ENCODE results near the gene RABEP2. TPM values are rescaled to one million over a fixed set of nuclear protein-coding genes. Genes with fewer than 3 reads are reported as not detected.
"Not testable (repeated sequence)": the region's sequence is repeated elsewhere in the genome, so short reads cannot be mapped to it uniquely, and the experiment has no call there.

RABEP2 gene
- total RNA-seq, 2 experiments from 2014 or later: 15.7 to 16.5 TPM

DNA sequence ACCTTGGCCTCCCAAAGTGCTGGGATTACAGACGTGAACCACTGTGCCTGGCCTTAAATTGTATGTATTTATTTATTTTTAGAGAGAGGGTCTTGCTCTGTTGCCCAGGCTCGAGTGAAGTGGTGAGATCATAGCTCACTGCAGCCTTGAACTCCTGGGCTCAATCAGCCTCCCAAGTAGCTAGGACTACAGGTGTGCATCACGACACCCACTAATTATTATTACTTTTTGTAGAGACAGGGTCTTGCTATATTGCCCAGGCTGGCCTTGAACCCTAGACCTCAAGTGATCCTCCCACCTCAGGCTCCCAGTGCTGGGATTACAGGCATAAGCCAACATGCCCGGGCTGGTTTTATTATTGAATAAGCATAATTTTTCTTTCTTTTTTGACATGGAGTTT is 21.6 kb upstream of the RABEP2 start:
- H3K27ac Mint-ChIP-seq: no peak overlapping the region
- no peaks in the 10 kb centered on the region for H3K27me3 Mint-ChIP-seq
- ChIA-PET CTCF (interaction anchor here (2.8 kb wide), 1 partner anchor 17 kb away, joined by 20 read pairs; no protein-coding TSS in a partner anchor), POLR2A (interaction anchor here (1.0 kb wide), 1 partner anchor 124 kb away, joined by 4 read pairs; the partner anchor contains the start of gene ATXN2L)
- H3K4me1 Mint-ChIP-seq: peaks cover 35% of the 10 kb centered on the region
- peaks cover 8% of the 10 kb centered on the region for H3K36me3 Mint-ChIP-seq (ENCODE audit: low read depth)
- no peak overlapping the region for H3K4me3 Mint-ChIP-seq
- DNase-seq: no peak
- H3K9me3 Mint-ChIP-seq: no peaks in the 10 kb centered on the region

DNA sequence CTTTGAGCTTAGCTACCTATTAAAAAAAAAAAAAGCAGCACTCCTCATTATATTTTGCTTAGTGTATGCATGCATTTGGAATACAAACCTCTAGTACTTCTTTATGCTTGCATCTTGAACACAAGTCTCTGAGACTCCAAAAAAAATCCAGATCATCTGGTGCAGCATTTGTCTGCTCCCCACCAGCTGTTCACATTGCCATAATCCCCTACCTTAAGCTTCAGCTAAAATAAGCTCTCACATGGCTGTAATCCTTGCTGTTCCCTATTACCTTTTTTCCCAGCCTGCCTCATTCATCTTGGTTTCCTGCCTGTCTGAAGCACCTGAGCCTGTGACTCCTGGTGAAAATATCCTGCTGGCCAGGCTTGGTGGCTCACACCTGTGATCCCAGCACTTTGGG is 18.2 kb upstream of the RABEP2 start:
- Mint-ChIP-seq H3K27ac (no peak overlapping the region), H3K4me1 (peaks cover 23% of the 10 kb centered on the region), H3K4me3 (no peak overlapping the region), H3K9me3 (no peaks in the 10 kb centered on the region), H3K36me3 (ENCODE audit: low read depth) (no peaks in the 10 kb centered on the region), H3K27me3 (peaks cover 2% of the 10 kb centered on the region)
- POLR2A ChIA-PET: interaction anchor here (0.9 to 2.8 kb wide), 4 partner anchors 17 to 97 kb away, joined by 3 to 10 read pairs (median 4); partner anchors contain the start of gene TUFM
- CTCF ChIA-PET: interaction anchor here (1.5 to 3.4 kb wide), 3 partner anchors 69 to 80 kb away, joined by 6 to 26 read pairs (median 20); partner anchors contain the start of gene SH2B1
- DNase-seq: no peak

DNA sequence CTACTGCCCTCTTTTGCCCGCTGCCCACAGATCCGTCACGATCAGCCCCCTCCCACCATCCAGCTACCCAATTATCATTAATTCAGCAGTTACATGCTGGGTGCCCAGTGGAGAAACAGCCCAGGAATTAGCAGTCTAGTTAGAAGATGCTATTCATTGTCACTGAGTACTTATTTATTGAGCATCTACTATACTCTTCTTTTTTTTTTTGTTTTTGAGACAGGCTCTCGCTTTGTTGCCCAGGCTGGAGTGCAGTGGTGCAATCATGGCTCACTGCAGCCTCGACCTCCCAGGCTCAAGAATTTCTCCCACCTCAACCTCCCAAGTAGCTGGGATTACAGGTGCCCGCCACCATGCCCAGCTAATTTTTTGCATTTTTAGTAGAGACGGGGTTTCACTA is 14.8 kb upstream of the RABEP2 start:
- H3K27me3 Mint-ChIP-seq; H3K27ac Mint-ChIP-seq; DNase-seq; H3K36me3 Mint-ChIP-seq (ENCODE audit: low read depth); H3K4me3 Mint-ChIP-seq; CTCF ChIA-PET; H3K9me3 Mint-ChIP-seq: not testable (repeated sequence)
- peaks cover 22% of the 10 kb centered on the region for H3K4me1 Mint-ChIP-seq
- POLR2A ChIA-PET: interaction anchor here (1.0 to 1.2 kb wide), 2 partner anchors 11 to 15 kb away, joined by 3 to 5 read pairs; partner anchors contain the start of genes NFATC2IP and RABEP2

DNA sequence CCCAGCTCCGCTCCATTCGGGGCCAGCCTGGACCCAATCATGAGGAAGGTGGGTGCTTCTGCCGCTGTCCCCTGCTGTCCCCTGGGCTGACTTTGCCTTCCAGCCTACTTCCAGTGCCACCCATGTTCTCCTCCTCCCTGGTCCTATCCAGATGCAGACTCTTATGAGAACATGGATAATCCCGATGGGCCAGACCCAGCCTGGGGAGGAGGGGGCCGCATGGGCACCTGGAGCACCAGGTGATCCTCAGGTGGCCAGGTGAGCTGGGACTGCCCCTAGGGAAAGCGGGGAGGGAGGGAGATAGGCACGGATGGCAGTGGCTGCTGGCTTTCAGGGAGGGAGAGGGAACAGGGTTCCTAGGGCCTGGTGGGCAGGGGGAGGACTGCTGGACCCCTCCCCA is 13.7 kb upstream of the RABEP2 start:
- DNase-seq: no peak
- H3K27me3 Mint-ChIP-seq: peaks cover 2% of the 10 kb centered on the region
- H3K9me3 Mint-ChIP-seq: no peaks in the 10 kb centered on the region
- POLR2A ChIA-PET: no interaction called here
- CTCF ChIA-PET: no interaction called here
- H3K36me3 Mint-ChIP-seq (ENCODE audit: low read depth): no peaks in the 10 kb centered on the region
- no peak overlapping the region for H3K4me3 Mint-ChIP-seq
- H3K27ac Mint-ChIP-seq: no peak overlapping the region
- H3K4me1 Mint-ChIP-seq: peaks cover 17% of the 10 kb centered on the region

DNA sequence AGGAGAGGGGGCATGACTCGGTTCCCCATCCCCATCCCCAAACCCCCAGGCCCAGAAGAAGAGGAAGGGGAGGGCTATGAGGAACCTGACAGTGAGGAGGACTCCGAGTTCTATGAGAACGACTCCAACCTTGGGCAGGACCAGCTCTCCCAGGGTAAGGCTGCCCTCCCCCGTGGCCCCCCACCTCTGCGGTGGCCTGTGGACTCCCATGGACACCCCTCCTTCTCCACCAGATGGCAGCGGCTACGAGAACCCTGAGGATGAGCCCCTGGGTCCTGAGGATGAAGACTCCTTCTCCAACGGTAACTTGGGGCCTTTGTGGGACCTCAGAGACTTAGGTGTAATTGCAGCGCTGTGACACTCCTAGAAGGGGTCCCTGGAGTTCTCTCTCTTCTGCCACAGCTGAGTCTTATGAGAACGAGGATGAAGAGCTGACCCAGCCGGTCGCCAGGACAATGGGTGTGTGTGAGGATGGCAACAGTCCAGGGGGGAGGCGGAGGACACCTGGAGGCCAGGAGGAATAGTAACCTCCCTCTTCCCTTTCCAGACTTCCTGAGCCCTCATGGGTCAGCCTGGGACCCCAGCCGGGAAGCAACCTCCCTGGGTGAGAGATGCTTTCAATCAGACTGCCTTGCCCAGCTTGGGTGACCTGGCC is 12.3 kb upstream of the RABEP2 start:
- no peaks in the 10 kb centered on the region for H3K36me3 Mint-ChIP-seq (ENCODE audit: low read depth)
- CTCF ChIA-PET: interaction anchor here (0.8 to 3.3 kb wide), 2 partner anchors 8 to 11 kb away, joined by 4 to 37 read pairs; no protein-coding TSS in a partner anchor
- peaks cover 16% of the 10 kb centered on the region for H3K4me1 Mint-ChIP-seq
- no peak overlapping the region for H3K27ac Mint-ChIP-seq
- POLR2A ChIA-PET: interaction anchor here (2.1 kb wide), 1 partner anchor 12 kb away, joined by 12 read pairs; the partner anchor contains the start of gene RABEP2
- peaks cover 2% of the 10 kb centered on the region for H3K27me3 Mint-ChIP-seq
- H3K9me3 Mint-ChIP-seq: no peaks in the 10 kb centered on the region
- no peak for DNase-seq
- H3K4me3 Mint-ChIP-seq: no peak overlapping the region

DNA sequence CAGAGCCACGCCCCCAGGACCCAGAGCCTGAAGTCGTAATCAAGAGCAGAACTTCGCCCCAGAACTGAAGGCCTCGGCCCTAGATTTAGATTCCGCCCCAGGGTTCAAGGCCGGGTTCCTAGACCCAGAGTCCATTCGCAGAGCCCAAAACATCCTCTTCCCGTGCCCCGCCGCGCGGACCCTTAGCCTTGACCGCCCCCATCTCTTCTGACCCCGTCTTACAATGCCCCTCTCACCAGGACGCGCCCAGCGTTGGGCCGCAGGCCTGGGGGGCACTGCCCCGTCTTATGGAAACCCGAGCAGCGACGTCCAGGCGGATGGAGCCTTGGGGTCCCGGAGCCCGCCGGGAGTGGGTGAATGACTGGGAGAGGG is 11.7 kb upstream of the RABEP2 start:
- Mint-ChIP-seq H3K9me3 (no peaks in the 10 kb centered on the region), H3K27ac (no peak overlapping the region), H3K4me3 (peak overlapping the region; percentile 58), H3K27me3 (peaks cover 2% of the 10 kb centered on the region), H3K36me3 (ENCODE audit: low read depth) (no peaks in the 10 kb centered on the region), H3K4me1 (peaks cover 16% of the 10 kb centered on the region)
- ChIA-PET POLR2A (interaction anchor here (0.8 to 2.1 kb wide), 4 partner anchors 8 to 114 kb away, joined by 3 to 12 read pairs (median 6); partner anchors contain the start of genes ATXN2L and RABEP2), CTCF (interaction anchor here (0.6 to 3.3 kb wide), 5 partner anchors 8 to 114 kb away, joined by 3 to 37 read pairs (median 4); partner anchors contain the start of genes ATXN2L and NFATC2IP)
- DNase-seq: no peak

DNA sequence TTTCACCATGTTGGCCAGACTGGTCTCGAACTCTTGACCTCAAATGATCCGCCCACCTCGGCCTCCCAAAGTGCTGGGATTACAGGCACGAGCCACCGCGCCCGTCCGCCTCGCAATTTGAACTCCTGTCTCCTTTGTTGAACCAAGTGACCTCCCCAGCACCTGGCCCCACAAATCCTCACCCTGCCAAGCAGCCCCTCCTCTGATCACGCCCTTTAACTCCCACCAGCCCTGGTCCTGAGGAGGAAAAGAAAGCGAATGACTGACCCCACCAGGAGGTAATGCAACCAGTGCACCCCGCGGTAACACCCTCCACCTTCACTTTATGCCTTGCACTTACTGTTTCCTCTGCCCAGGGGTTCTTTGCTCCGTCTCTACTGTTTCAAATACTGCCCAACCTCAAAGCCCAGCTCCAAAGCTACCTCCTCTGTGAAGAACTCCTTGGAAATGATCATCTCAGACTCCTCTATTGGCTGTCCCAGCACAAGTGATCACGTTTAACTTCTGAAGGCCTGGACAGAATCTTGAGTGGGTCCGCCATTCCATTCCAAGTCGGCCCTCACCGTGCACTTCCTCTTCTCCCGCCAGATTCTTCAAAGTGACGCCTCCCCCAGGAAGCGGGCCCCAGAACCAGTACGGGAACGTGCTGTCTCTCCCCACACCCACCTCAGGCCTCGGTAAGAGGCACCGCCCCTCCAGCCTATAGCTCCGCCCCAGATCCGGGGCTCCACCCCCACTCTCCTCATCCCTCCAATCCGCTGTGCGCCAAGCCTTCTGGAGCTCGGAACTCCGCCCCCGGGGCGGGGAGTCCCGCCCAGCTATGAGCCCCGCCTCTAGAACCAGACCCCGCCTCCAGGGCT is 11.1 kb upstream of the RABEP2 start:
- peaks cover 2% of the 10 kb centered on the region for H3K27me3 Mint-ChIP-seq
- H3K36me3 Mint-ChIP-seq (ENCODE audit: low read depth): no peaks in the 10 kb centered on the region
- no peak overlapping the region for H3K27ac Mint-ChIP-seq
- peak overlapping the region; percentile 58 for H3K4me3 Mint-ChIP-seq
- no peaks in the 10 kb centered on the region for H3K9me3 Mint-ChIP-seq
- CTCF ChIA-PET: interaction anchor here (0.6 to 3.3 kb wide), 5 partner anchors 9 to 113 kb away, joined by 3 to 37 read pairs (median 4); partner anchors contain the start of genes ATXN2L and NFATC2IP
- H3K4me1 Mint-ChIP-seq: peaks cover 16% of the 10 kb centered on the region
- peak; percentile 85 for DNase-seq
- POLR2A ChIA-PET: interaction anchor here (0.8 to 2.1 kb wide), 4 partner anchors 9 to 114 kb away, joined by 3 to 12 read pairs (median 6); partner anchors contain the start of genes ATXN2L and RABEP2

DNA sequence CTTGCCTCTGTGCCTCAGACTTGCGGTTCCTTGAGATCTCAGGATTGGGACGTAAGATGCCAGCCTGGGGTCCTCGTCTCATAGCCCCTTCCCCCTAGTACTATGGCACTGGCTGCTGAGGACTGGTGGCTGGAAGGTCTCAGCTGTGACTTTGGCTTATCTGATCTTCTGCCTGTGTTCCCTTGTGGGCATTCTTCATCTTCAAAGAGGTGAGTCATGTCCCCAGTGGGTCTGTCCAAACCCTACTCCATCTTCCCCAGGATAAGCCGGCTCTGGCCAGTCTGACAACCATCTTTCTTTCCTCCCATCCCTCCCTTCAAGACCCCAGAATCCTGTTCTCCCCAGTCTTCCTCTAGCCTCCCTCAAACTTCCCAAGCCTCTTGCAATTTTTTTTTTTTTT is 10.3 kb upstream of the RABEP2 start:
- Mint-ChIP-seq H3K36me3 (ENCODE audit: low read depth) (no peaks in the 10 kb centered on the region), H3K9me3 (no peaks in the 10 kb centered on the region), H3K27ac (no peak overlapping the region), H3K4me1 (peaks cover 24% of the 10 kb centered on the region), H3K4me3 (no peak overlapping the region), H3K27me3 (peaks cover 2% of the 10 kb centered on the region)
- CTCF ChIA-PET: interaction anchor here (3.3 kb wide), 1 partner anchor 10 kb away, joined by 37 read pairs; no protein-coding TSS in a partner anchor
- POLR2A ChIA-PET: no interaction called here
- no peak for DNase-seq

DNA sequence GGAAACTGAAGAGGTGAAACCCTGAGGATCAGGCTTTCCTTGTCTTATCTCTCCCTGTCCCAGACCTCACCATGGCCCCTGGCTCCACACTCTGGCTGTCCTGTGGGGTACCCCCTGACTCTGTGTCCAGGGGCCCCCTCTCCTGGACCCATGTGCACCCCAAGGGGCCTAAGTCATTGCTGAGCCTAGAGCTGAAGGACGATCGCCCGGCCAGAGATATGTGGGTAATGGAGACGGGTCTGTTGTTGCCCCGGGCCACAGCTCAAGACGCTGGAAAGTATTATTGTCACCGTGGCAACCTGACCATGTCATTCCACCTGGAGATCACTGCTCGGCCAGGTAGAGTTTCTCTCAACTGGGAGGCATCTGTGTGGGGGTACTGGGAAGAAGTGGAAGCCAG is 8.1 kb upstream of the RABEP2 start:
- Mint-ChIP-seq H3K9me3 (no peaks in the 10 kb centered on the region), H3K27ac (no peak overlapping the region), H3K36me3 (ENCODE audit: low read depth) (no peaks in the 10 kb centered on the region), H3K27me3 (no peaks in the 10 kb centered on the region), H3K4me1 (peaks cover 25% of the 10 kb centered on the region), H3K4me3 (no peak overlapping the region)
- ChIA-PET POLR2A (interaction anchor here (1.2 kb wide), 1 partner anchor 12 kb away, joined by 4 read pairs; no protein-coding TSS in a partner anchor), CTCF (interaction anchor here (2.7 kb wide), 1 partner anchor 12 kb away, joined by 15 read pairs; no protein-coding TSS in a partner anchor)
- no peak for DNase-seq

DNA sequence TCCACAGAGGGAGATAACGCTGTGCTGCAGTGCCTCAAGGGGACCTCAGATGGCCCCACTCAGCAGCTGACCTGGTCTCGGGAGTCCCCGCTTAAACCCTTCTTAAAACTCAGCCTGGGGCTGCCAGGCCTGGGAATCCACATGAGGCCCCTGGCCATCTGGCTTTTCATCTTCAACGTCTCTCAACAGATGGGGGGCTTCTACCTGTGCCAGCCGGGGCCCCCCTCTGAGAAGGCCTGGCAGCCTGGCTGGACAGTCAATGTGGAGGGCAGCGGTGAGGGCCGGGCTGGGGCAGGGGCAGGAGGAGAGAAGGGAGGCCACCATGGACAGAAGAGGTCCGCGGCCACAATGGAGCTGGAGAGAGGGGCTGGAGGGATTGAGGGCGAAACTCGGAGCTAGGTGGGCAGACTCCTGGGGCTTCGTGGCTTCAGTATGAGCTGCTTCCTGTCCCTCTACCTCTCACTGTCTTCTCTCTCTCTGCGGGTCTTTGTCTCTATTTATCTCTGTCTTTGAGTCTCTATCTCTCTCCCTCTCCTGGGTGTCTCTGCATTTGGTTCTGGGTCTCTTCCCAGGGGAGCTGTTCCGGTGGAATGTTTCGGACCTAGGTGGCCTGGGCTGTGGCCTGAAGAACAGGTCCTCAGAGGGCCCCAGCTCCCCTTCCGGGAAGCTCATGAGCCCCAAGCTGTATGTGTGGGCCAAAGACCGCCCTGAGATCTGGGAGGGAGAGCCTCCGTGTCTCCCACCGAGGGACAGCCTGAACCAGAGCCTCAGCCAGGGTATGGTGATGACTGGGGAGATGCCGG is 7.5 kb upstream of the RABEP2 start:
- Mint-ChIP-seq H3K27ac (no peak overlapping the region), H3K36me3 (ENCODE audit: low read depth) (no peaks in the 10 kb centered on the region), H3K9me3 (no peaks in the 10 kb centered on the region), H3K27me3 (no peaks in the 10 kb centered on the region), H3K4me3 (no peak overlapping the region), H3K4me1 (peaks cover 22% of the 10 kb centered on the region)
- no peak for DNase-seq
- ChIA-PET CTCF (interaction anchor here (2.7 kb wide), 1 partner anchor 12 kb away, joined by 15 read pairs; no protein-coding TSS in a partner anchor), POLR2A (interaction anchor here (1.2 kb wide), 1 partner anchor 13 kb away, joined by 4 read pairs; no protein-coding TSS in a partner anchor)

DNA sequence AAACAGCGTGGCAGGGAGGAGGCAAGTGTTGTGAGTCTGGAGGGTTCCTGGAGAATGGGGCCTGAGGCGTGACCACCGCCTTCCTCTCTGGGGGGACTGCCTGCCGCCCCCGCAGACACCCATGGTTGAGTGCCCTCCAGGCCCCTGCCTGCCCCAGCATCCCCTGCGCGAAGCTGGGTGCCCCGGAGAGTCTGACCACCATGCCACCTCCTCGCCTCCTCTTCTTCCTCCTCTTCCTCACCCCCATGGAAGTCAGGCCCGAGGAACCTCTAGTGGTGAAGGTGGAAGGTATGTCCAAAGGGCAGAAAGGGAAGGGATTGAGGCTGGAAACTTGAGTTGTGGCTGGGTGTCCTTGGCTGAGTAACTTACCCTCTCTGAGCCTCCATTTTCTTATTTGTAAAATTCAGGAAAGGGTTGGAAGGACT is 6.8 kb upstream of the RABEP2 start, which contains the start of gene CD19:
TSS of gene CD19 (plus strand) at position 171 of the 425 bp plus-strand sequence. CDS start at position 201, 30 bp downstream.
- no peak for DNase-seq
- CTCF ChIA-PET: interaction anchor here (0.8 to 2.7 kb wide), 2 partner anchors 10 to 13 kb away, joined by 3 to 15 read pairs; no protein-coding TSS in a partner anchor
- Mint-ChIP-seq H3K27ac (peak within 1 kb of the TSS; percentile 23), H3K9me3 (no peaks in the 10 kb centered on the region), H3K4me1 (peaks cover 22% of the 10 kb centered on the region), H3K36me3 (ENCODE audit: low read depth) (no peaks in the 10 kb centered on the region), H3K4me3 (no peak within 1 kb of the TSS), H3K27me3 (no peaks in the 10 kb centered on the region)
- POLR2A ChIA-PET: no interaction called here

DNA sequence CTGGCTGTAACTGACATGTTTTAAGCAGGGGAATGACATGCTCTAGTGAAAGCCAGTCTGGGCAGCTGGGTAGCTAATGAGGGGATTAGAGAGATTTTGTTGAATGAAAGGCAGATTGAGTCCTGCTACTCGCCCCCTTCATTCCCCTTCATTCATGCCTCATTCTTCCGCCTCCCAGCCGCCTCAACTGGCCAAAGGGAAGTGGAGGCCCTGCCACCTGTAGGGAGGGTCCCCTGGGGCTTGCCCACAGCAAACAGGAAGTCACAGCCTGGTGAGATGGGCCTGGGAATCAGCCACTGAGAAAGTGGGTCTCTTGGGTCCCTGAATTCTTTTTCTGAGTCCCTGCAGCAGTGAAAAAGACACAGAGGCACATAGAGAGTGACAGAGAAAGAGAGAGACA is 5.6 kb upstream of the RABEP2 start:
- POLR2A ChIA-PET: interaction anchor here (1.4 kb wide), 1 partner anchor 67 kb away, joined by 4 read pairs; the partner anchor contains the start of gene SH2B1
- H3K27ac Mint-ChIP-seq: peak overlapping the region; percentile 23

More for the DNA sequence above, 5.6 kb upstream of the RABEP2 start:
- Mint-ChIP-seq H3K36me3 (ENCODE audit: low read depth) (peaks cover 3% of the 10 kb centered on the region), H3K4me1 (peaks cover 19% of the 10 kb centered on the region), H3K9me3 (no peaks in the 10 kb centered on the region), H3K27me3 (no peaks in the 10 kb centered on the region), H3K4me3 (no peak overlapping the region)
- DNase-seq: no peak
- CTCF ChIA-PET: interaction anchor here (3.1 kb wide), 1 partner anchor 14 kb away, joined by 20 read pairs; no protein-coding TSS in a partner anchor

Data from activated CD4-positive, alpha-beta memory T cell treated with anti-CD3 and anti-CD28 coated beads, Interleukin-2, amount 10 ng/mL, durations not matched to agents 7 days and 5 days (primary cell).